Measurements from ENCODE around the gene HIF1AN. TPM values are rescaled to one million over a fixed set of nuclear protein-coding genes. Genes with fewer than 3 reads are reported as not detected.
"Not testable (repeated sequence)": the region's sequence is repeated elsewhere in the genome, so short reads cannot be mapped to it uniquely, and the experiment has no call there.

The HIF1AN gene
- total RNA-seq, 1 donor from 2014 or later: 50.6 TPM

GRCh38 chr10:100567249-100567648, 31.5 kb downstream of the HIF1AN start:
- DNase-seq (ENCODE audit: low spot score): no peak

GRCh38 chr10:100567826-100568225, 32.1 kb downstream of the HIF1AN start:
- no peak for DNase-seq (ENCODE audit: low spot score)

- DNase-seq (ENCODE audit: low spot score): no peak
Measured at GRCh38 chr10:100568912-100569311, 33.2 kb downstream of the HIF1AN start.

GRCh38 chr10:100569687-100570481, 34.1 kb downstream of the HIF1AN start:
- no peak for DNase-seq (ENCODE audit: low spot score)

- no peak for DNase-seq (ENCODE audit: low spot score)
Measured at GRCh38 chr10:100570506-100570905, 34.8 kb downstream of the HIF1AN start.

- no peak for DNase-seq (ENCODE audit: low spot score)
Measured at GRCh38 chr10:100571084-100571856, 35.5 kb downstream of the HIF1AN start.

- not testable (repeated sequence) for DNase-seq (ENCODE audit: low spot score)
Measured at GRCh38 chr10:100575146-100575545, 39.4 kb downstream of the HIF1AN start.

- no peak for DNase-seq (ENCODE audit: low spot score)
Measured at GRCh38 chr10:100575585-100576281, 40.0 kb downstream of the HIF1AN start.

GRCh38 chr10:100576282-100576635, 40.5 kb downstream of the HIF1AN start:
- no peak for DNase-seq (ENCODE audit: low spot score)

- DNase-seq (ENCODE audit: low spot score): no peak
Measured at GRCh38 chr10:100579261-100580090, 43.7 kb downstream of the HIF1AN start.

- DNase-seq (ENCODE audit: low spot score): no peak
Measured at GRCh38 chr10:100586959-100587358, 51.2 kb downstream of the HIF1AN start.

GRCh38 chr10:100598166-100598565, 62.4 kb downstream of the HIF1AN start:
- no peak for DNase-seq (ENCODE audit: low spot score)

GRCh38 chr10:100600218-100600617, 64.5 kb downstream of the HIF1AN start:
- no peak for DNase-seq (ENCODE audit: low spot score)

GRCh38 chr10:100607439-100607838, 71.7 kb downstream of the HIF1AN start:
- DNase-seq (ENCODE audit: low spot score): no peak

Other genes with a start within 250 kb of the HIF1AN start
- 34.4 TPM for gene BLOC1S2, start 249.3 kb upstream of the HIF1AN start, total RNA-seq
- 0.16 TPM for gene PKD2L1, start 205.7 kb upstream of the HIF1AN start, total RNA-seq
- gene SCD, start 188.7 kb upstream of the HIF1AN start, total RNA-seq: 45.8 TPM
- 0.99 TPM for gene WNT8B, start 72.9 kb upstream of the HIF1AN start, total RNA-seq
- gene SEC31B, start 16.1 kb upstream of the HIF1AN start, total RNA-seq: 16.0 TPM
- gene NDUFB8, start 6.1 kb upstream of the HIF1AN start, total RNA-seq: 152 TPM
- 0.52 TPM for gene PAX2, start 209.6 kb downstream of the HIF1AN start, total RNA-seq

Measured in ureter (tissue), 1 donor.